ENCODE results near the gene YPEL5.

DNA sequence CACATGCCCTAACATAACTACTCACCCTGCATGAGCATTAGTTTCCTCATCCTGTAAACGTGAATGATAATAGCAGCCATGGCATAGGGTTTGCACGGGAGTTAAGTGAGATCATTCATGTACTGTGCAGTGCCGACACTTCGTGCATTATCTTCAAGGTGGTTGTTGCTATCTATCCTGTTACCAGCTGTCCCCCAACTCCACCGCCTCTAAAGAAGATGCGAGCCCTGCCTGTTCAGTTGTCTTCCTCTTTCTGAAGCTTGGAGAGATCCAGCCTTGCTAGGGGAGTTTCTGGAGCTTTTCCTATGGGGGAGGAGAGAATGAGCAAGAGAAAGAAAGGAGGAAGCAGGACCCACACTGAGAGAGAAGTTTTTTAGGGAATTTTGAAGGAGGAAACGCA, 34.4 kb downstream of the YPEL5 start:
- TF ChIP-seq, protein P1, sequence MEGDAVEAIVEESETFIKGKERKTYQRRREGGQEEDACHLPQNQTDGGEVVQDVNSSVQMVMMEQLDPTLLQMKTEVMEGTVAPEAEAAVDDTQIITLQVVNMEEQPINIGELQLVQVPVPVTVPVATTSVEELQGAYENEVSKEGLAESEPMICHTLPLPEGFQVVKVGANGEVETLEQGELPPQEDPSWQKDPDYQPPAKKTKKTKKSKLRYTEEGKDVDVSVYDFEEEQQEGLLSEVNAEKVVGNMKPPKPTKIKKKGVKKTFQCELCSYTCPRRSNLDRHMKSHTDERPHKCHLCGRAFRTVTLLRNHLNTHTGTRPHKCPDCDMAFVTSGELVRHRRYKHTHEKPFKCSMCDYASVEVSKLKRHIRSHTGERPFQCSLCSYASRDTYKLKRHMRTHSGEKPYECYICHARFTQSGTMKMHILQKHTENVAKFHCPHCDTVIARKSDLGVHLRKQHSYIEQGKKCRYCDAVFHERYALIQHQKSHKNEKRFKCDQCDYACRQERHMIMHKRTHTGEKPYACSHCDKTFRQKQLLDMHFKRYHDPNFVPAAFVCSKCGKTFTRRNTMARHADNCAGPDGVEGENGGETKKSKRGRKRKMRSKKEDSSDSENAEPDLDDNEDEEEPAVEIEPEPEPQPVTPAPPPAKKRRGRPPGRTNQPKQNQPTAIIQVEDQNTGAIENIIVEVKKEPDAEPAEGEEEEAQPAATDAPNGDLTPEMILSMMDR (IDR thresholded peaks at IDR 0.05; ENCODE audit: insufficient read depth, low read length, poor library complexity, severe bottlenecking): no peak
- TF ChIP-seq EZH2phosphoT487 (conservative IDR thresholded peaks at IDR 0.05; ENCODE audit: low read length): no peak

Measured in SU-DHL-6 (cell line).